Endothelial cell of umbilical vein (primary cell): Measurements from ENCODE around the gene SYNGAP1.

Experiments used
- JUN ChIP-seq: IDR thresholded peaks from 2 replicates; pipeline ENCODE4 v1.6.1; 2011; ENCODE audit warnings: borderline replicate concordance, low read depth; ENCODE audit not compliant: insufficient read length, insufficient read depth
- POLR2A ChIP-seq: IDR thresholded peaks from 2 replicates; pipeline ENCODE4 v1.6.1; 2012; ENCODE audit warnings: low read depth, mild to moderate bottlenecking, control low read depth, low read length
- TF ChIP-seq, protein P1 (sequence below), 2 donors: IDR thresholded peaks; 1 replicate in 1 of 2; 2 replicates in 1 of 2; pipeline ENCODE4 v1.5.1; 2011; ENCODE audit warnings: low read length in 2 of 2, mild to moderate bottlenecking in 2 of 2, moderate library complexity in 2 of 2, control low read depth in 1 of 2, inconsistent platforms in 1 of 2, low read depth in 1 of 2; ENCODE audit not compliant: insufficient read depth in 1 of 2; ENCODE audit errors: extremely low read depth in 1 of 2

DNA sequence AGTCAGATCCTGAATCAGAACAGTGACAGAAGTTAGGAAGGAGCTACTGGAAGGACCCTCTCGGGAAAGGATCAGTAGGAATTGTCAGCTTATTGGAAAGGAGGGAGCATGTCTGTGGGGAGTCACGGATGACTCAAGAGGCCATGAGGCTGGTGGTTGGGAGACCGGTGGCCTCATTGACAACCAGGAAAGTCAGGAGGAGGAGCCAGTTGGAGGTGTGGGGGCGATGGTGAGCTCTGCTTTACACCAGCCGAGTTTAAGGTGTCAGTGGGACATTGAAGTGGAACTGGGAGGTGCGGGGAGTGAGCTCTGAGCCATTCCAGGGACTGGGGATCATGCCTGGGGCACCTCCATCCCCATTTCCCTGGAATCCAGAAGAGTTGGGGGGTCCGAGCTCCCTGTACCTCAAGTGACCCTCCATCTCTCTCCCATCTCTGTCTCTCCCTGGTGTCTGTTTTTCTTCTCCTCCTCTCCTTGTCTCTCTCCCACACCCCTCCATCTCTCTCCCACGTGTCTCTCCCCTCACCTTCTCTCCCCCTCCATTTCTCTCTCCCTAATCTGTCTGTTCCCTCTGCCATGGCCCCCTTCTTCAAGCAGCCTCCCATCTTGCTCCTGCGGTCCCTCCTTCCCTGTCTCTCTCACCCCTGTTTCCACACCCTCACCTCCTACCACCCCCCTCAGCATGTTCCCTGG lies 20.2 kb downstream of the SYNGAP1 start:
- TF ChIP-seq, protein P1, sequence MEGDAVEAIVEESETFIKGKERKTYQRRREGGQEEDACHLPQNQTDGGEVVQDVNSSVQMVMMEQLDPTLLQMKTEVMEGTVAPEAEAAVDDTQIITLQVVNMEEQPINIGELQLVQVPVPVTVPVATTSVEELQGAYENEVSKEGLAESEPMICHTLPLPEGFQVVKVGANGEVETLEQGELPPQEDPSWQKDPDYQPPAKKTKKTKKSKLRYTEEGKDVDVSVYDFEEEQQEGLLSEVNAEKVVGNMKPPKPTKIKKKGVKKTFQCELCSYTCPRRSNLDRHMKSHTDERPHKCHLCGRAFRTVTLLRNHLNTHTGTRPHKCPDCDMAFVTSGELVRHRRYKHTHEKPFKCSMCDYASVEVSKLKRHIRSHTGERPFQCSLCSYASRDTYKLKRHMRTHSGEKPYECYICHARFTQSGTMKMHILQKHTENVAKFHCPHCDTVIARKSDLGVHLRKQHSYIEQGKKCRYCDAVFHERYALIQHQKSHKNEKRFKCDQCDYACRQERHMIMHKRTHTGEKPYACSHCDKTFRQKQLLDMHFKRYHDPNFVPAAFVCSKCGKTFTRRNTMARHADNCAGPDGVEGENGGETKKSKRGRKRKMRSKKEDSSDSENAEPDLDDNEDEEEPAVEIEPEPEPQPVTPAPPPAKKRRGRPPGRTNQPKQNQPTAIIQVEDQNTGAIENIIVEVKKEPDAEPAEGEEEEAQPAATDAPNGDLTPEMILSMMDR (IDR thresholded peaks at IDR 0.05; ENCODE audit: extremely low read depth in 1 of 2, insufficient read depth in 1 of 2, low read depth in 1 of 2, low read length in 2 of 2): no peak
- TF ChIP-seq POLR2A: no peak
- TF ChIP-seq JUN: no peak
